H9 (cell line): Measurements from ENCODE around the gene MED13L. TPM values are rescaled to one million over a fixed set of nuclear protein-coding genes. Genes with fewer than 3 reads are reported as not detected.
A peak's percentile ranks its signal among the peaks of the same experiment; 100 is the strongest.
"Not testable (repeated sequence)": the region's sequence is repeated elsewhere in the genome, so short reads cannot be mapped to it uniquely, and the experiment has no call there.

Source experiments
- DNase-seq: peaks from one replicate; pipeline ENCODE4 v3.0.0-alpha.2; 2017
- H2AFZ ChIP-seq: one replicate; pipeline ENCODE4 v1.6.1; 2013; ENCODE audit warnings: mild to moderate bottlenecking, low read length, control low read depth, moderate library complexity
- H2AK5ac ChIP-seq: 2 replicates; pipeline ENCODE4 v1.6.1; 2013; ENCODE audit warnings: low read length, control low read depth, mixed read lengths; ENCODE audit not compliant: insufficient read length
- H2BK120ac ChIP-seq: one replicate; pipeline ENCODE4 v1.6.1; 2013; ENCODE audit warnings: low read depth, mild to moderate bottlenecking, low read length, control low read depth, inconsistent platforms; ENCODE audit not compliant: poor library complexity, severe bottlenecking
- H2BK12ac ChIP-seq: 2 replicates; pipeline ENCODE4 v1.6.1; 2013; ENCODE audit warnings: low read length, control low read depth, mixed read lengths, low read depth; ENCODE audit not compliant: insufficient read length
- H2BK15ac ChIP-seq: 2 replicates; pipeline ENCODE4 v1.6.1; 2013; ENCODE audit warnings: low read depth, low read length, control low read depth
- H2BK20ac ChIP-seq: one replicate; pipeline ENCODE4 v1.6.1; 2013; ENCODE audit warnings: low read depth, mild to moderate bottlenecking, low read length, control low read depth, inconsistent platforms; ENCODE audit not compliant: poor library complexity, severe bottlenecking
- H2BK5ac ChIP-seq: 2 replicates; pipeline ENCODE4 v1.6.1; 2013; ENCODE audit warnings: low read length, control low read depth, mixed read lengths; ENCODE audit not compliant: insufficient read length
- H3K14ac ChIP-seq: 2 replicates; pipeline ENCODE4 v1.6.1; 2013; ENCODE audit warnings: low read length, control low read depth; ENCODE audit not compliant: insufficient read depth
- H3K18ac ChIP-seq: 2 replicates; pipeline ENCODE4 v1.6.1; 2013; ENCODE audit warnings: low read depth, mild to moderate bottlenecking, mixed read lengths, low read length, control low read depth; ENCODE audit not compliant: insufficient read length
- H3K23ac ChIP-seq: 2 replicates; pipeline ENCODE4 v1.6.1; 2013; ENCODE audit warnings: low read length, control low read depth, mixed read lengths, low read depth; ENCODE audit not compliant: insufficient read length
- H3K23me2 ChIP-seq: 2 replicates; pipeline ENCODE4 v1.6.1; 2013; ENCODE audit warnings: low read depth, mild to moderate bottlenecking, mixed read lengths, low read length, control low read depth; ENCODE audit not compliant: insufficient read length, poor library complexity, severe bottlenecking
- H3K27ac ChIP-seq: 2 replicates; pipeline ENCODE4 v1.5.1; 2013; ENCODE audit warnings: low read length, control low read depth, mixed read lengths, low read depth; ENCODE audit not compliant: insufficient read length
- H3K27me3 ChIP-seq: 2 replicates; pipeline ENCODE4 v1.6.1; 2013; ENCODE audit warnings: low read length, control low read depth, inconsistent platforms; ENCODE audit not compliant: insufficient read depth
- H3K4ac ChIP-seq: 2 replicates; pipeline ENCODE4 v1.6.1; 2013; ENCODE audit warnings: low read depth, mild to moderate bottlenecking, control low read depth, inconsistent platforms, low read length, moderate library complexity
- H3K4me1 ChIP-seq: 2 replicates; pipeline ENCODE4 v1.6.1; 2013; ENCODE audit warnings: low read length, control low read depth, inconsistent platforms; ENCODE audit not compliant: insufficient read depth
- H3K4me2 ChIP-seq: 2 replicates; pipeline ENCODE4 v1.6.1; 2013; ENCODE audit warnings: low read length, control low read depth, mixed read lengths; ENCODE audit not compliant: insufficient read length, insufficient read depth
- H3K56ac ChIP-seq: 2 replicates; pipeline ENCODE4 v1.6.1; 2013; ENCODE audit warnings: low read depth, mild to moderate bottlenecking, mixed read lengths, low read length, control low read depth; ENCODE audit not compliant: insufficient read length
- H3K79me1 ChIP-seq: 2 replicates; pipeline ENCODE4 v1.6.1; 2013; ENCODE audit warnings: low read depth, mild to moderate bottlenecking, moderate library complexity, low read length, control low read depth, inconsistent platforms; ENCODE audit not compliant: insufficient read depth, poor library complexity, severe bottlenecking
- H3K79me2 ChIP-seq: 2 replicates; pipeline ENCODE4 v1.6.1; 2013; ENCODE audit warnings: low read length, control low read depth, inconsistent platforms; ENCODE audit not compliant: insufficient read depth
- H3K9ac ChIP-seq: 2 replicates; pipeline ENCODE4 v1.6.1; 2013; ENCODE audit warnings: low read length, control low read depth, mixed read lengths; ENCODE audit not compliant: insufficient read length; ENCODE audit errors: extremely low read depth
- H3K9me3 ChIP-seq: one replicate; pipeline ENCODE4 v1.6.1; 2013; ENCODE audit warnings: low read depth, low read length, inconsistent platforms; ENCODE audit not compliant: control insufficient read depth
- H3T11ph ChIP-seq: one replicate; pipeline ENCODE4 v1.6.1; 2013; ENCODE audit warnings: mild to moderate bottlenecking, low read length, control low read depth, inconsistent platforms
- H4K20me1 ChIP-seq: one replicate; pipeline ENCODE4 v1.6.1; 2013; ENCODE audit not compliant: control insufficient read depth, insufficient read length, insufficient read depth
- H4K5ac ChIP-seq: 2 replicates; pipeline ENCODE4 v1.6.1; 2013; ENCODE audit warnings: low read depth, mild to moderate bottlenecking, mixed read lengths, low read length, control low read depth; ENCODE audit not compliant: insufficient read length
- H4K8ac ChIP-seq: replicated peaks from 2 replicates; pipeline ENCODE4 v1.6.1; 2013; ENCODE audit warnings: low read length, control low read depth, mixed read lengths, low read depth; ENCODE audit not compliant: insufficient read length
- H4K91ac ChIP-seq: 2 replicates; pipeline ENCODE4 v1.6.1; 2013; ENCODE audit warnings: low read depth, mild to moderate bottlenecking, moderate library complexity, mixed read lengths, low read length, control low read depth; ENCODE audit not compliant: insufficient read length
- H3K27ac Mint-ChIP-seq, 3 experiments: 2 replicates in 2 of 3; 3 replicates in 1 of 3; pipeline ENCODE4 v1.8.0; 2020 to 2021; ENCODE audit warnings: mixed read lengths in 3 of 3, mild to moderate bottlenecking in 1 of 3, moderate library complexity in 1 of 3
- H3K27me3 Mint-ChIP-seq: 2 replicates; pipeline ENCODE4 v1.8.0; 2021; ENCODE audit warnings: low read depth, mild to moderate bottlenecking, moderate library complexity, mixed read lengths
- H3K36me3 Mint-ChIP-seq, 3 experiments: 2 replicates in 2 of 3; 3 replicates in 1 of 3; pipeline ENCODE4 v1.8.0; 2020 to 2021; ENCODE audit warnings: low read depth in 3 of 3, mixed read lengths in 3 of 3; ENCODE audit not compliant: insufficient read depth in 1 of 3
- H3K4me1 Mint-ChIP-seq, 2 experiments: 2 replicates each; pipeline ENCODE4 v1.8.0; 2020; ENCODE audit warnings: mixed read lengths in 2 of 2
- H3K4me3 Mint-ChIP-seq, 2 experiments: 2 replicates in 1 of 2; 3 replicates in 1 of 2; pipeline ENCODE4 v1.8.0; 2020 to 2021; ENCODE audit warnings: mild to moderate bottlenecking in 2 of 2, mixed read lengths in 2 of 2, moderate library complexity in 1 of 2
- H3K9me3 Mint-ChIP-seq, 2 experiments: 2 replicates in 1 of 2; 3 replicates in 1 of 2; pipeline ENCODE4 v1.8.0; 2020; ENCODE audit warnings: mild to moderate bottlenecking in 2 of 2, mixed read lengths in 2 of 2, moderate library complexity in 1 of 2
- WGBS: extraction: QIAGEN DNeasy Blood & Tissue Kit; methylation state at CpG from one replicate; pipeline ENCODE4 v1.1.7; 2013; ENCODE audit warnings: missing lambda C conversion rate, low lambda C conversion rate, mixed read lengths; ENCODE audit not compliant: insufficient read length; ENCODE audit errors: extremely low coverage; 5-methylcytosine and 5-hydroxymethylcytosine counted together
- total RNA-seq: library from RNA; stranded (reverse); gene quantifications from 2 replicates; pipeline ENCODE4 v1.2.1, GENCODE V29; 2021
- TF ChIP-seq, protein P1 (sequence below): fragments of 200-600 bp; sonication (generic); conservative IDR thresholded peaks from 3 replicates; pipeline ENCODE4 v1.8.0; 2021; ENCODE audit warnings: antibody characterized with exemption, mild to moderate bottlenecking

MED13L gene
- total RNA-seq, 1 experiment from 2014 or later = 52.4 TPM

DNA sequence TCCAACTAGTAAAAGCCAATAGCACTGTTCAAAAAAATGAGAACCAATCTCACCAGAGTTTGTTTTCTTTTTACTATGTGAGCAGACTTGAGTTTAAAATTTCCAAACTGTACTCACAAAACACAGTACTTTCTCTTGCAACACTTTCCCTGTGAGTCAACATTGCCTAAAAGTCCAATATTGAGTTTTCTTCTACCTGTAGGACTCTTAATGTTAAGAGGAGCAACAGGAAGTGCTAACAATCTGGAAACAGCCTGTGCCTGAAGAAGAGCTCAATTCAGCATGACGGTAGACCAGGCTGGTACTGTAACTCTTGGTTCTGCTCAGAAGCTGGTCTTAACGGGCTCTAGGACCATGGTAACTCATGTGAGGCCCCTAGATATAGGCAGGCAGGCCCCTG, 144.3 kb downstream of the MED13L start:
- WGBS = no CpG with 5 or more reads among the region's 2 CpGs
- no peak overlapping the region for H3K4me2 ChIP-seq

GRCh38 chr12:116131987-116132386, 145.5 kb downstream of the MED13L start:
- not testable (repeated sequence) for H2AK5ac ChIP-seq, H4K91ac ChIP-seq, H3T11ph ChIP-seq, H3K18ac ChIP-seq, H3K27me3 ChIP-seq, H3K23ac ChIP-seq, H3K27me3 Mint-ChIP-seq, H3K4me1 ChIP-seq, H3K9me3 ChIP-seq, H2AFZ ChIP-seq, H3K79me1 ChIP-seq, H3K27ac ChIP-seq, H3K4ac ChIP-seq, H2BK5ac ChIP-seq, DNase-seq, H2BK120ac ChIP-seq, H4K8ac ChIP-seq, H4K5ac ChIP-seq, H2BK15ac ChIP-seq, H3K27ac Mint-ChIP-seq, H4K20me1 ChIP-seq, H3K4me3 Mint-ChIP-seq, H3K4me2 ChIP-seq, H3K9ac ChIP-seq, H3K36me3 Mint-ChIP-seq, H2BK12ac ChIP-seq, H3K14ac ChIP-seq, H3K23me2 ChIP-seq, H3K9me3 Mint-ChIP-seq, H3K56ac ChIP-seq, H3K79me2 ChIP-seq, H2BK20ac ChIP-seq
- H3K4me1 Mint-ChIP-seq = peaks cover 43 to 45% of the 10 kb centered on the region in 2 experiments
- WGBS = no CpG with 5 or more reads among the region's 10 CpGs

More for the DNA sequence above, 144.3 kb downstream of the MED13L start:
- DNase-seq = no peak
- Mint-ChIP-seq H3K9me3 (no peaks in the 10 kb centered on the region), H3K4me3 (no peak overlapping the region), H3K27ac (peak overlapping the region in 2 of 3 experiments; percentile 63 to 73; a peak in 1 of 7 replicates), H3K27me3 (no peaks in the 10 kb centered on the region), H3K36me3 (no peaks in the 10 kb centered on the region; a peak in 1 of 7 replicates), H3K4me1 (peaks cover 34 to 40% of the 10 kb centered on the region in 2 experiments)
- Histone ChIP-seq H3K4me1 (no peaks in the 10 kb centered on the region; the same call in 1 of the 2 replicates), H2BK120ac (no peak overlapping the region), H2BK15ac (no peak overlapping the region), H3T11ph (no peak overlapping the region), H3K23ac (no peak overlapping the region), H2AK5ac (no peak overlapping the region), H2BK20ac (no peak overlapping the region), H3K79me2 (peaks cover 3% of the 10 kb centered on the region; the same call in 1 of the 2 replicates), H2BK5ac (no peak overlapping the region), H3K23me2 (no peaks in the 10 kb centered on the region), H3K27me3 (no peaks in the 10 kb centered on the region), H3K9ac (no peak overlapping the region), H3K79me1 (peaks cover under 1% of the 10 kb centered on the region), H2BK12ac (no peak overlapping the region), H4K20me1 (no peaks in the 10 kb centered on the region), H3K27ac (no peak overlapping the region), H3K4ac (no peak overlapping the region), H3K9me3 (no peaks in the 10 kb centered on the region), H4K5ac (no peak overlapping the region), H3K14ac (no peak overlapping the region; the same call in 1 of the 2 replicates), H2AFZ (no peak overlapping the region), H3K18ac (no peak overlapping the region), H4K8ac (no peak overlapping the region), H3K56ac (no peak overlapping the region), H4K91ac (no peak overlapping the region)
- TF ChIP-seq, protein P1, sequence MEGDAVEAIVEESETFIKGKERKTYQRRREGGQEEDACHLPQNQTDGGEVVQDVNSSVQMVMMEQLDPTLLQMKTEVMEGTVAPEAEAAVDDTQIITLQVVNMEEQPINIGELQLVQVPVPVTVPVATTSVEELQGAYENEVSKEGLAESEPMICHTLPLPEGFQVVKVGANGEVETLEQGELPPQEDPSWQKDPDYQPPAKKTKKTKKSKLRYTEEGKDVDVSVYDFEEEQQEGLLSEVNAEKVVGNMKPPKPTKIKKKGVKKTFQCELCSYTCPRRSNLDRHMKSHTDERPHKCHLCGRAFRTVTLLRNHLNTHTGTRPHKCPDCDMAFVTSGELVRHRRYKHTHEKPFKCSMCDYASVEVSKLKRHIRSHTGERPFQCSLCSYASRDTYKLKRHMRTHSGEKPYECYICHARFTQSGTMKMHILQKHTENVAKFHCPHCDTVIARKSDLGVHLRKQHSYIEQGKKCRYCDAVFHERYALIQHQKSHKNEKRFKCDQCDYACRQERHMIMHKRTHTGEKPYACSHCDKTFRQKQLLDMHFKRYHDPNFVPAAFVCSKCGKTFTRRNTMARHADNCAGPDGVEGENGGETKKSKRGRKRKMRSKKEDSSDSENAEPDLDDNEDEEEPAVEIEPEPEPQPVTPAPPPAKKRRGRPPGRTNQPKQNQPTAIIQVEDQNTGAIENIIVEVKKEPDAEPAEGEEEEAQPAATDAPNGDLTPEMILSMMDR = no peak
